ENCODE measurements around the gene TMC7. TPM values are rescaled to one million over a fixed set of nuclear protein-coding genes. Genes with fewer than 3 reads are reported as not detected.
"Not testable (repeated sequence)": the region's sequence is repeated elsewhere in the genome, so short reads cannot be mapped to it uniquely, and the experiment has no call there.

The TMC7 gene
- total RNA-seq, 1 experiment from 2014 or later, result 4.3 TPM

- not testable (repeated sequence) for H3K27ac ChIP-seq (ENCODE audit: insufficient read length, low read depth, low read length); DNase-seq
- peaks cover 11 to 16% of the 10 kb centered on the region in 2 experiments for H3K4me1 Mint-ChIP-seq
Observed at GRCh38 chr16:18956658-18957241, 27.0 kb upstream of the TMC7 start.

More at GRCh38 chr16:18956658-18957241, 27.0 kb upstream of the TMC7 start:
- H3T11ph ChIP-seq (ENCODE audit: low read length); H2BK5ac ChIP-seq (ENCODE audit: insufficient read length, low read length); H2BK120ac ChIP-seq (ENCODE audit: low read depth, low read length, poor library complexity, severe bottlenecking); H3K79me1 ChIP-seq (ENCODE audit: insufficient read depth, low read depth, low read length, poor library complexity, severe bottlenecking); H3K9me3 Mint-ChIP-seq; H4K8ac ChIP-seq (replicated peaks; ENCODE audit: insufficient read length, low read depth, low read length); H3K18ac ChIP-seq (ENCODE audit: insufficient read length, low read depth, low read length); H3K56ac ChIP-seq (ENCODE audit: insufficient read length, low read depth, low read length); H3K14ac ChIP-seq (ENCODE audit: insufficient read depth, low read length); H3K9ac ChIP-seq (ENCODE audit: extremely low read depth, insufficient read length, low read length); H3K4me3 Mint-ChIP-seq; H3K36me3 Mint-ChIP-seq (ENCODE audit: insufficient read depth in 1 of 3, low read depth in 3 of 3); H4K91ac ChIP-seq (ENCODE audit: insufficient read length, low read depth, low read length); H2BK20ac ChIP-seq (ENCODE audit: low read depth, low read length, poor library complexity, severe bottlenecking); H3K27me3 ChIP-seq (ENCODE audit: insufficient read depth, low read length); H3K23ac ChIP-seq (ENCODE audit: insufficient read length, low read depth, low read length); H3K9me3 ChIP-seq (ENCODE audit: control insufficient read depth, low read depth, low read length); H2BK15ac ChIP-seq (ENCODE audit: low read depth, low read length); H3K79me2 ChIP-seq (ENCODE audit: insufficient read depth, low read length); H3K27me3 Mint-ChIP-seq (ENCODE audit: low read depth); H3K4me2 ChIP-seq (ENCODE audit: insufficient read depth, insufficient read length, low read length); H2BK12ac ChIP-seq (ENCODE audit: insufficient read length, low read depth, low read length); H4K5ac ChIP-seq (ENCODE audit: insufficient read length, low read depth, low read length); H3K4ac ChIP-seq (ENCODE audit: low read depth, low read length); H2AFZ ChIP-seq (ENCODE audit: low read length); H3K4me1 ChIP-seq (ENCODE audit: insufficient read depth, low read length); H2AK5ac ChIP-seq (ENCODE audit: insufficient read length, low read length); H3K23me2 ChIP-seq (ENCODE audit: insufficient read length, low read depth, low read length, poor library complexity, severe bottlenecking); H3K27ac Mint-ChIP-seq; H4K20me1 ChIP-seq (ENCODE audit: control insufficient read depth, insufficient read depth, insufficient read length): not testable (repeated sequence)
- WGBS (ENCODE audit: extremely low coverage, insufficient read length, low lambda C conversion rate), result no CpG with 5 or more reads among the region's 6 CpGs
